Keratinocyte (primary cell): ENCODE results near the gene ZDHHC6. TPM values are rescaled to one million over a fixed set of nuclear protein-coding genes. Genes with fewer than 3 reads are reported as not detected.

Source experiments
- DNase-seq: peaks from one replicate; pipeline ENCODE4 v3.0.0-alpha.2; 2011; ENCODE audit warnings: low read depth, missing footprints, low spot score
- FAIRE-seq: peaks from 2 replicates; lab custom pipeline; 2011; peaks lifted over from hg19 to GRCh38; lab: Jason Lieb, UNC
- H2AFZ ChIP-seq: 2 replicates; pipeline ENCODE4 v1.6.0; 2012; ENCODE audit warnings: low read length, control low read depth, inconsistent platforms; ENCODE audit not compliant: control insufficient read depth
- H3K27ac ChIP-seq: 2 replicates; pipeline ENCODE4 v1.5.1; 2011; ENCODE audit warnings: low read length; ENCODE audit not compliant: control insufficient read depth, insufficient read depth
- H3K27me3 ChIP-seq: 3 replicates; pipeline ENCODE4 v1.6.0; 2011; ENCODE audit warnings: low read length; ENCODE audit not compliant: control insufficient read depth, insufficient read depth; ENCODE audit errors: extremely low read depth
- H3K36me3 ChIP-seq, 2 experiments: 2 replicates in 1 of 2; 3 replicates in 1 of 2; pipeline ENCODE4 v1.5.1; 2011; ENCODE audit warnings: low read length in 2 of 2, mild to moderate bottlenecking in 1 of 2; ENCODE audit not compliant: control insufficient read depth in 2 of 2, insufficient read depth in 2 of 2; ENCODE audit errors: extremely low read depth in 1 of 2
- H3K4me1 ChIP-seq: 3 replicates; pipeline ENCODE4 v1.5.1; 2011; ENCODE audit warnings: low read length; ENCODE audit not compliant: control insufficient read depth, insufficient read depth; ENCODE audit errors: extremely low read depth
- H3K4me2 ChIP-seq: 3 replicates; pipeline ENCODE4 v1.6.0; 2011; ENCODE audit warnings: low read depth, low read length; ENCODE audit not compliant: control insufficient read depth, insufficient read depth; ENCODE audit errors: extremely low read depth
- H3K4me3 ChIP-seq, 3 experiments: fragments of 200-600 bp in 1 of 3; sonication (generic) in 1 of 3; 2 replicates in 2 of 3; 3 replicates in 1 of 3; pipeline ENCODE4 v1.5.1; 2011 to 2016; ENCODE audit warnings: low read length in 3 of 3, mild to moderate bottlenecking in 3 of 3, control low read depth in 2 of 3, inconsistent platforms in 1 of 3, low read depth in 1 of 3, mixed read lengths in 1 of 3, mixed run types in 1 of 3, moderate library complexity in 1 of 3; ENCODE audit not compliant: control insufficient read depth in 2 of 3, insufficient read depth in 2 of 3; ENCODE audit errors: extremely low read depth in 1 of 3
- H3K79me2 ChIP-seq: 2 replicates; pipeline ENCODE4 v1.6.0; 2012; ENCODE audit warnings: low read length; ENCODE audit not compliant: control insufficient read depth, insufficient read depth
- H3K9ac ChIP-seq: 3 replicates; pipeline ENCODE4 v1.6.0; 2011; ENCODE audit warnings: low read length; ENCODE audit not compliant: control insufficient read depth, insufficient read depth; ENCODE audit errors: extremely low read depth
- H3K9me1 ChIP-seq: 3 replicates; pipeline ENCODE4 v1.6.0; 2011; ENCODE audit warnings: low read length; ENCODE audit not compliant: control insufficient read depth, insufficient read depth; ENCODE audit errors: extremely low read depth
- H3K9me3 ChIP-seq: 2 replicates; pipeline ENCODE4 v1.5.1; 2012; ENCODE audit warnings: low read depth, low read length; ENCODE audit not compliant: control insufficient read depth
- H4K20me1 ChIP-seq: 3 replicates; pipeline ENCODE4 v1.6.0; 2011; ENCODE audit warnings: low read length; ENCODE audit not compliant: control insufficient read depth, insufficient read depth; ENCODE audit errors: extremely low read depth
- CTCF ChIP-seq, 3 experiments: IDR thresholded peaks in 1 of 3; conservative IDR thresholded peaks in 1 of 3; optimal IDR thresholded peaks in 1 of 3; 2 replicates in 2 of 3; 3 replicates in 1 of 3; pipeline versions ENCODE3 to v1.5.1; 2011; ENCODE audit warnings: low read length in 3 of 3, mild to moderate bottlenecking in 3 of 3, moderate library complexity in 2 of 3, control low read depth in 1 of 3, inconsistent platforms in 1 of 3; ENCODE audit not compliant: insufficient read depth in 2 of 3; ENCODE audit errors: extremely low read depth in 1 of 3
- EZH2 ChIP-seq: IDR thresholded peaks from one replicate; pipeline ENCODE4 v1.6.1; 2012; ENCODE audit warnings: inconsistent platforms, mild to moderate bottlenecking, low read length, moderate library complexity
- dilution Hi-C: fragments of 300-500 bp; cut with MboI; formaldehyde crosslinking; loops from one replicate; pipeline ENCODE4 v1.7.0; 2020; ENCODE audit warnings: low sequenced_read_pairs; ENCODE audit not compliant: extremely low pct_ligation_motif_present
- polyA plus RNA-seq, 5 experiments: library from polyadenylated mRNA; depleted of rRNA in 3 of 5; stranded (reverse) in 3 of 5; stranded (forward) in 1 of 5; unstranded in 1 of 5; fragments of >200 nt; gene quantifications; 1 replicate in 1 of 5; 2 replicates in 3 of 5; 3 replicates in 1 of 5; pipeline versions ENCODE4 v1.2.1 to v1.2.3, GENCODE V29; 2011 to 2012; ENCODE audit warnings: missing spikeins in 2 of 5, low read depth in 1 of 5, low replicate concordance in 1 of 5

ZDHHC6 gene
- polyA plus RNA-seq, 1 donor (not counting 4 experiments of a cell fraction or from before 2014, with no cell fraction given), result 34.2 TPM

- H3K79me2 ChIP-seq, result no peaks in the 10 kb centered on the region
- H3K4me1 ChIP-seq, result no peaks in the 10 kb centered on the region
- no peak overlapping the region for H3K4me3 ChIP-seq
- no peak for TF ChIP-seq EZH2
- TF ChIP-seq CTCF (optimal IDR thresholded peaks at IDR 0.05 in 1 of 3, IDR thresholded peaks at IDR 0.05 in 1 of 3, conservative IDR thresholded peaks at IDR 0.05 in 1 of 3; ENCODE audit: extremely low read depth in 1 of 3, insufficient read depth in 2 of 3, low read length in 3 of 3), result no peak
- FAIRE-seq, result no peak
- no peaks in the 10 kb centered on the region for H3K9me1 ChIP-seq
- dilution Hi-C loops, result no loop called here
- H3K9me3 ChIP-seq, result no peaks in the 10 kb centered on the region
- H3K4me2 ChIP-seq, result no peak overlapping the region
- H3K36me3 ChIP-seq, result no peaks in the 10 kb centered on the region
- H3K27me3 ChIP-seq, result no peaks in the 10 kb centered on the region
- H3K9ac ChIP-seq, result no peak overlapping the region
- no peak overlapping the region for H3K27ac ChIP-seq
- no peak overlapping the region for H2AFZ ChIP-seq
- H4K20me1 ChIP-seq, result no peaks in the 10 kb centered on the region
- DNase-seq, result no peak
These were observed 44.4 kb upstream of the ZDHHC6 start for GRCh38 chr10:112491144-112491543.

- no peaks in the 10 kb centered on the region for H3K9me3 ChIP-seq
- H3K27ac ChIP-seq, result no peak overlapping the region
- H3K9ac ChIP-seq, result no peak overlapping the region
- no peaks in the 10 kb centered on the region for H3K27me3 ChIP-seq
- no peak overlapping the region for H2AFZ ChIP-seq
- no peaks in the 10 kb centered on the region for H3K79me2 ChIP-seq
- DNase-seq (no peak), FAIRE-seq (no peak)
- TF ChIP-seq EZH2 (no peak), CTCF (optimal IDR thresholded peaks at IDR 0.05 in 1 of 3, IDR thresholded peaks at IDR 0.05 in 1 of 3, conservative IDR thresholded peaks at IDR 0.05 in 1 of 3; ENCODE audit: extremely low read depth in 1 of 3, insufficient read depth in 2 of 3, low read length in 3 of 3) (no peak)
- no peak overlapping the region for H3K4me3 ChIP-seq
- dilution Hi-C loops, result no loop called here
- no peak overlapping the region for H3K4me2 ChIP-seq
- H3K4me1 ChIP-seq, result no peaks in the 10 kb centered on the region
- no peaks in the 10 kb centered on the region for H4K20me1 ChIP-seq
- no peaks in the 10 kb centered on the region for H3K36me3 ChIP-seq
- H3K9me1 ChIP-seq, result no peaks in the 10 kb centered on the region
These were observed 43.8 kb upstream of the ZDHHC6 start for GRCh38 chr10:112490545-112490944.
